HepG2 (cell line): Measurements from ENCODE around the gene OSBPL10. TPM values are rescaled to one million over a fixed set of nuclear protein-coding genes. Genes with fewer than 3 reads are reported as not detected.

Experiments used
- AKAP8 ChIP-seq: sonication (generic); formaldehyde crosslinking; IDR thresholded peaks from 2 replicates; pipeline ENCODE4 v1.5.1; 2020; ENCODE audit warnings: mild to moderate bottlenecking, missing genetic modification reagents
- ARNTL ChIP-seq: sonication (generic); formaldehyde crosslinking; IDR thresholded peaks from 2 replicates; pipeline ENCODE4 v1.4.0; 2020; ENCODE audit warnings: mild to moderate bottlenecking, missing genetic modification reagents
- CC2D1A ChIP-seq: sonication (generic); formaldehyde crosslinking; IDR thresholded peaks from 2 replicates; pipeline ENCODE4 v1.8.1; 2023; ENCODE audit warnings: mild to moderate bottlenecking, missing genetic modification reagents
- FIP1L1 ChIP-seq: fragments of 200-400 bp; formaldehyde crosslinking; IDR thresholded peaks from 2 replicates; pipeline ENCODE4 v1.6.1; 2018; ENCODE audit warnings: low read depth, mild to moderate bottlenecking, low read length, moderate library complexity, borderline replicate concordance; ENCODE audit not compliant: insufficient read depth
- MED1 ChIP-seq: sonication (generic); formaldehyde crosslinking; IDR thresholded peaks from 2 replicates; pipeline ENCODE4 v1.4.0; 2020; ENCODE audit warnings: missing genetic modification reagents
- MLLT10 ChIP-seq: sonication (generic); formaldehyde crosslinking; IDR thresholded peaks from 2 replicates; pipeline ENCODE4 v1.4.0; 2020; ENCODE audit warnings: missing genetic modification reagents
- MTF2 ChIP-seq: sonication (generic); formaldehyde crosslinking; IDR thresholded peaks from 2 replicates; pipeline ENCODE4 v1.5.0; 2020; ENCODE audit warnings: missing genetic modification reagents, borderline replicate concordance
- SALL1 ChIP-seq: sonication (generic); formaldehyde crosslinking; IDR thresholded peaks from 2 replicates; pipeline ENCODE4 v1.8.0; 2022; ENCODE audit warnings: mild to moderate bottlenecking, missing genetic modification reagents
- SALL2 ChIP-seq: sonication (generic); formaldehyde crosslinking; IDR thresholded peaks from 2 replicates; pipeline ENCODE4 v1.8.1; 2023; ENCODE audit warnings: mild to moderate bottlenecking, missing genetic modification reagents, inconsistent platforms
- SMAD3 ChIP-seq: sonication (generic); formaldehyde crosslinking; IDR thresholded peaks from 2 replicates; pipeline ENCODE4 v1.4.0; 2020; ENCODE audit warnings: missing genetic modification reagents
- TFDP1 ChIP-seq: IDR thresholded peaks from 2 replicates; pipeline ENCODE4 v1.6.1; 2016; ENCODE audit warnings: missing compliant biosample characterization, missing genetic modification reagents, borderline replicate concordance
- THAP11 ChIP-seq: IDR thresholded peaks from 2 replicates; pipeline ENCODE4 v1.6.1; 2016; ENCODE audit warnings: missing biosample characterization, missing genetic modification reagents
- ZGPAT ChIP-seq: IDR thresholded peaks from 2 replicates; pipeline ENCODE4 v1.6.1; 2016; ENCODE audit warnings: mild to moderate bottlenecking
- ZNF232 ChIP-seq: sonication (generic); formaldehyde crosslinking; IDR thresholded peaks from 2 replicates; pipeline ENCODE4 v1.4.0; 2020; ENCODE audit warnings: missing genetic modification reagents, borderline replicate concordance
- ZNF260 ChIP-seq: sonication (generic); formaldehyde crosslinking; IDR thresholded peaks from 2 replicates; pipeline ENCODE4 v1.4.0; 2020; ENCODE audit warnings: missing genetic modification reagents, low read depth, mild to moderate bottlenecking, borderline replicate concordance
- ZNF383 ChIP-seq: sonication (generic); formaldehyde crosslinking; IDR thresholded peaks from 2 replicates; pipeline ENCODE4 v1.4.0; 2020; ENCODE audit warnings: missing genetic modification reagents, mild to moderate bottlenecking, borderline replicate concordance
- ZNF512B ChIP-seq: sonication (generic); formaldehyde crosslinking; IDR thresholded peaks from 2 replicates; pipeline ENCODE4 v1.5.1; 2020; ENCODE audit warnings: missing genetic modification reagents, mild to moderate bottlenecking, borderline replicate concordance
- ZNF678 ChIP-seq: sonication (generic); formaldehyde crosslinking; IDR thresholded peaks from 2 replicates; pipeline ENCODE4 v1.4.0; 2020; ENCODE audit warnings: mild to moderate bottlenecking, missing genetic modification reagents
- ZNF761 ChIP-seq: sonication (generic); formaldehyde crosslinking; conservative IDR thresholded peaks from 2 replicates; pipeline ENCODE4 v1.4.0; 2020; ENCODE audit warnings: mild to moderate bottlenecking, missing genetic modification reagents
- polyA plus RNA-seq, 8 experiments: library from polyadenylated mRNA; depleted of rRNA in 3 of 8; stranded (reverse) in 7 of 8; unstranded in 1 of 8; fragments of >200 nt; fragmentation: Illumina TruSeq in 4 of 8; extraction: Trizol in 4 of 8; gene quantifications; 2 replicates each; pipeline versions ENCODE4 v1.2.1 to v1.2.3, GENCODE V29; 2011 to 2016; ENCODE audit warnings: low read depth in 4 of 8, missing spikeins in 1 of 8, mixed read lengths in 1 of 8; ENCODE audit not compliant: insufficient read depth in 1 of 8
- total RNA-seq, 5 experiments: library from RNA; depleted of rRNA; stranded (reverse); fragments of >200 nt; fragmentation: Illumina TruSeq; extraction: Trizol; gene quantifications; 2 replicates each; pipeline ENCODE4 v1.2.3, GENCODE V29; 2016; ENCODE audit warnings: low read depth in 1 of 5
- TF ChIP-seq, protein P1 (sequence below): sonication (generic); formaldehyde crosslinking; conservative IDR thresholded peaks from 2 replicates; pipeline ENCODE4 v1.4.0; 2020; ENCODE audit warnings: missing genetic modification reagents

OSBPL10 gene
- total and polyA plus RNA-seq, 2 of the 13 experiments (the other 11 are each of a cell fraction or from before 2014, with no cell fraction given): 10.3 to 28.6 TPM

DNA sequence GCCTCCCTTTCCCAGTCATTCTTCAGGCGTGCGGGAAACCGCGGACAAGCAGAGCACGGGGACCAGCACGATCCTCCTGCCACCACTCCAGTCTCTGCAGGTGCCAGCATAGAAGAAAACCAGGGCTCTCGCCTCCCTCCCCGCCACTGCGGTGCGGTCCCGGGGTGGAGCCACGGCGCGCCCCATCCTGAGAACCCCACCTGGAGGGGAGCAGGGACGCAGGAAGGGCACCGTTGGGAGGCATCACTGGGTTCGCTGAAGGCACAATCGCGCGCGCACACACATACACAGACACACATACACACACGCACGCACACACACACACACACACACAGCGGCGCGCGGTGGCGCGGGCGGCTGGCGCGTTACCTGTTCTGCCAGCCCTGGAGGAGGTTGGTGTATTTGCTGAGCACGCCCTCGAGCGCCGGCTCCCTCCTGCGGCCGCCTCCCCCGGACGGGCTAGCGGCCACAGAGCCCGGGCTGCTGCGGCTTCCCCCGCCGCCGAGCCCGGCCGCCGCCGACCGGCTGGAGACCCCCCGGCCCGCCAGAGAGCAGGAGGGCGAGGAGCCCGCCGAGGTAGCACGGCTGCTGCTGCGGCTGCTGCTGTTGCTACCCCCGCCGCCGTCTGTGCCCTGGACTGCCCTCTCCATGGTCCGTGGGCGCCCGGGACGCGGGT lies 394 bp downstream of the OSBPL10 start (continued):
- TF ChIP-seq, protein P1, sequence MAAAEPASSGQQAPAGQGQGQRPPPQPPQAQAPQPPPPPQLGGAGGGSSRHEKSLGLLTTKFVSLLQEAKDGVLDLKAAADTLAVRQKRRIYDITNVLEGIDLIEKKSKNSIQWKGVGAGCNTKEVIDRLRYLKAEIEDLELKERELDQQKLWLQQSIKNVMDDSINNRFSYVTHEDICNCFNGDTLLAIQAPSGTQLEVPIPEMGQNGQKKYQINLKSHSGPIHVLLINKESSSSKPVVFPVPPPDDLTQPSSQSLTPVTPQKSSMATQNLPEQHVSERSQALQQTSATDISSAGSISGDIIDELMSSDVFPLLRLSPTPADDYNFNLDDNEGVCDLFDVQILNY (CRISPR knock-in tag): no peak
- TF ChIP-seq ZNF512B (0 out of 2 replicates have a peak, but pooled peaks have one; percentile 51), ZNF678 (0 out of 2 replicates have a peak, but pooled peaks have one; percentile 24), ZNF383 (peak; percentile 95; the same call in 1 of the 2 replicates), ZNF761 (CRISPR knock-in tag) (0 out of 2 replicates have a peak, but pooled peaks have one; percentile 38), FIP1L1 (no peak), ZNF260 (CRISPR knock-in tag) (no peak), AKAP8 (CRISPR knock-in tag) (no peak), SALL2 (peak; percentile 7; the same call in 1 of the 2 replicates), MLLT10 (CRISPR knock-in tag) (no peak), THAP11 (CRISPR knock-in tag) (no peak), SMAD3 (no peak), TFDP1 (CRISPR knock-in tag) (no peak), CC2D1A (CRISPR knock-in tag) (no peak), MED1 (CRISPR knock-in tag) (no peak), MTF2 (0 out of 2 replicates have a peak, but pooled peaks have one; percentile 29), ZNF232 (no peak), ARNTL (peak; percentile 64; the same call in 1 of the 2 replicates), ZGPAT (no peak), SALL1 (CRISPR knock-in tag) (peak; percentile 61)
